PC-3 (cell line): ENCODE data around the gene TLCD2. TPM values are rescaled to one million over a fixed set of nuclear protein-coding genes. Genes with fewer than 3 reads are reported as not detected.
A peak's percentile ranks its signal among the peaks of the same experiment; 100 is the strongest.

ENCODE experiments used
- ATAC-seq: fragments of 200-7000 bp; cut with Tn5 transposase; 2 replicates; pipeline ENCODE4 v1.9.1; 2020; ENCODE audit warnings: mild to moderate bottlenecking, moderate library complexity
- BruUV-seq: library from RNA; stranded (reverse); fragments of 400-500 nt; replicated peaks from 2 replicates; lab custom pipeline; 2021; lab: Mats Ljungman, UMichigan
- CTCF ChIA-PET: fragments of 300-600 bp; sonication (Branson Sonifier 250); formaldehyde crosslinking; loops from one replicate; lab custom pipeline; 2022; ENCODE audit warnings: antibody characterized with exemption; lab: Charles Lee
- POLR2A ChIA-PET: fragments of 300-600 bp; sonication (Branson Sonifier 250); formaldehyde crosslinking; loops from one replicate; lab custom pipeline; 2022; ENCODE audit warnings: antibody characterized with exemption; ENCODE audit not compliant: unreplicated experiment; lab: Charles Lee
- DNase-seq: peaks from one replicate; pipeline ENCODE4 v3.0.0-alpha.2; 2015
- H2AFZ ChIP-seq: fragments of 300-600 bp; sonication (generic); 2 replicates; pipeline ENCODE4 v1.6.0; 2016; ENCODE audit warnings: antibody characterized with exemption, low read length
- H3F3A ChIP-seq: fragments of 300-600 bp; sonication (generic); one replicate; pipeline ENCODE4 v1.6.0; 2017; ENCODE audit warnings: antibody characterized with exemption, low read length, control low read depth, mild to moderate bottlenecking; ENCODE audit not compliant: unreplicated experiment
- H3K27ac ChIP-seq: fragments of 300-600 bp; sonication (generic); 2 replicates; pipeline ENCODE4 v1.5.1; 2016; ENCODE audit warnings: mild to moderate bottlenecking, low read length
- H3K27me3 ChIP-seq: fragments of 300-600 bp; sonication (generic); 2 replicates; pipeline ENCODE4 v1.6.1; 2016; ENCODE audit warnings: low read length, mixed read lengths
- H3K36me3 ChIP-seq: fragments of 300-600 bp; sonication (generic); 2 replicates; pipeline ENCODE4 v1.6.1; 2016; ENCODE audit warnings: low read depth, mixed run types, low read length, mixed read lengths
- H3K4me1 ChIP-seq: fragments of 300-600 bp; sonication (generic); 2 replicates; pipeline ENCODE4 v1.5.1; 2016; ENCODE audit warnings: low read length; ENCODE audit not compliant: insufficient read depth
- H3K4me2 ChIP-seq: fragments of 300-600 bp; sonication (generic); 2 replicates; pipeline ENCODE4 v1.6.0; 2016; ENCODE audit warnings: low read length
- H3K4me3 ChIP-seq: fragments of 300-600 bp; sonication (generic); 2 replicates; pipeline ENCODE4 v1.5.1; 2016; ENCODE audit warnings: mild to moderate bottlenecking, low read length, mixed read lengths
- H3K79me2 ChIP-seq: fragments of 300-600 bp; sonication (generic); 2 replicates; pipeline ENCODE4 v1.6.1; 2017; ENCODE audit warnings: low read length, mixed read lengths
- H3K9ac ChIP-seq: fragments of 300-600 bp; sonication (generic); 2 replicates; pipeline ENCODE4 v1.6.0; 2016; ENCODE audit warnings: mild to moderate bottlenecking, low read length
- H3K9me2 ChIP-seq: fragments of 300-600 bp; sonication (generic); replicated peaks from 2 replicates; pipeline ENCODE4 v1.6.1; 2016; ENCODE audit warnings: mixed run types, low read length, mixed read lengths
- H3K9me3 ChIP-seq: fragments of 300-600 bp; sonication (generic); 2 replicates; pipeline ENCODE4 v1.6.1; 2016; ENCODE audit warnings: low read length, mixed read lengths
- H4K20me1 ChIP-seq: fragments of 300-600 bp; sonication (generic); 2 replicates; pipeline ENCODE4 v1.6.1; 2016; ENCODE audit warnings: low read length, mixed read lengths
- EZH2 ChIP-seq: fragments of 300-600 bp; sonication (generic); IDR thresholded peaks from one replicate; pipeline ENCODE4 v1.6.1; 2017; ENCODE audit warnings: antibody characterized with exemption, mild to moderate bottlenecking, low read length; ENCODE audit not compliant: unreplicated experiment
- EZH2phosphoT487 ChIP-seq: fragments of 300-600 bp; sonication (generic); IDR thresholded peaks from 2 replicates; pipeline ENCODE4 v1.6.1; 2018; ENCODE audit warnings: mild to moderate bottlenecking, antibody characterized with exemption, low read length, borderline replicate concordance
- intact Hi-C: fragments of 100-400 bp; cut with micrococcal nuclease; formaldehyde crosslinking; loops from 2 replicates; pipeline ENCODE4 v1.9.0; 2023
- total RNA-seq: library from RNA; depleted of rRNA; stranded (reverse); fragments of >200 nt; gene quantifications from 2 replicates; pipeline ENCODE4 v1.2.3, GENCODE V29; 2014
- TF ChIP-seq, protein P1 (sequence below): fragments of 300-600 bp; sonication (generic); conservative IDR thresholded peaks from 2 replicates; pipeline ENCODE4 v1.5.1; 2017; ENCODE audit warnings: antibody characterized with exemption, low read depth, mild to moderate bottlenecking, low read length

Gene TLCD2
- total RNA-seq, 1 experiment from 2014 or later, result 0.77 TPM

DNA sequence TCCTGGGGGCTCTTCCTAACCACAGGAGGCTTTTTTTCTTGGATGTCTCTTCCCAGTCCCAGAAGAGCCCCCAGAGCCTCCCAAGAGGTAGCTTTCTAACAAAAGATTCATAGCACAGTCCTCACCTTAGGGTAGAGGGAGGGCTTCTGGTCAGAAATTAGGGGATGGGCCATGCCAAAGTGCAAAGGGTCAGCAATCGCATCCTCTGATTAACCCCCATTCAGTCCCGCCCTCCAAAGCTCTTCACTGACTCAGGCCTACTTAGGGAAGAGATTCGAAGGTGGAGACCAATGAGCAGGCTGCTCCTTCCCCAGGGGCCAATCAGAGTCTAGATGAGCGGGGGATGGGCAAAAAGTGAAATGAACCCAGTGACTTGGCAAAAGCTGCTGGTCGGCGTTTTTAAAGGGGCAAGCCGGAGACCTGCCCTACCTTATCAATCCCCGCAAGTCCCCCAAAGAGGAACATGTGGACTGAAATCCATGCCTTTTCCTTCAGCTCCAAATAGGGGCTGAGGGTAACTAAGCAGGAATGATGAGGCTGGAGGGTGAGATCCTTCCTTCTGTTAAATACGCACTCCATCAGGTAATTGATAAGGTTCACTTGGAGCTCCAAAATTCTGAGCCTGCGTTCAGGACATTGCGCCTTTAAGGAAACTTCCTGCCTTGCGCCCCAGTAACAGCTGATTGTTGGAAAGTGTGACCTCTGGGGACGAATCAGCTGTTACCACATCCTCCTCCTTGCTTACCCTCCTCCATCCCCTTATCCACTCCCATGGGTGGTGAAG lies 6.9 kb upstream of the TLCD2 start:
- Histone ChIP-seq H3F3A (peaks cover 2% of the 10 kb centered on the region), H3K9ac (peak overlapping the region; percentile 99), H3K4me3 (peak overlapping the region; percentile 79), H3K27ac (peak overlapping the region; percentile 100), H3K9me2 (no peaks in the 10 kb centered on the region), H3K27me3 (no peaks in the 10 kb centered on the region), H3K4me1 (peaks cover 27% of the 10 kb centered on the region), H3K9me3 (no peaks in the 10 kb centered on the region), H3K4me2 (peak overlapping the region; percentile 86), H4K20me1 (peaks cover 27% of the 10 kb centered on the region), H2AFZ (peak overlapping the region; percentile 69), H3K36me3 (peaks cover 15% of the 10 kb centered on the region), H3K79me2 (peaks cover 39% of the 10 kb centered on the region)
- intact Hi-C loops, result loop anchor here (2.0 kb wide), 1 partner anchor 68 kb away; the partner anchor contains the start of gene RILP
- DNase-seq (peak; percentile 95), ATAC-seq (peak; percentile 64)
- CTCF ChIA-PET, result interaction anchor here (0.6 to 2.0 kb wide), 3 partner anchors 67 to 145 kb away, joined by 5 to 15 read pairs (median 5); no protein-coding TSS in a partner anchor
- POLR2A ChIA-PET, result interaction anchor here (0.5 to 1.6 kb wide), 6 partner anchors 62 to 216 kb away, joined by 3 to 18 read pairs (median 4); partner anchors contain the start of gene RILP
- TF ChIP-seq EZH2phosphoT487 (no peak), EZH2 (no peak)
- TF ChIP-seq, protein P1, sequence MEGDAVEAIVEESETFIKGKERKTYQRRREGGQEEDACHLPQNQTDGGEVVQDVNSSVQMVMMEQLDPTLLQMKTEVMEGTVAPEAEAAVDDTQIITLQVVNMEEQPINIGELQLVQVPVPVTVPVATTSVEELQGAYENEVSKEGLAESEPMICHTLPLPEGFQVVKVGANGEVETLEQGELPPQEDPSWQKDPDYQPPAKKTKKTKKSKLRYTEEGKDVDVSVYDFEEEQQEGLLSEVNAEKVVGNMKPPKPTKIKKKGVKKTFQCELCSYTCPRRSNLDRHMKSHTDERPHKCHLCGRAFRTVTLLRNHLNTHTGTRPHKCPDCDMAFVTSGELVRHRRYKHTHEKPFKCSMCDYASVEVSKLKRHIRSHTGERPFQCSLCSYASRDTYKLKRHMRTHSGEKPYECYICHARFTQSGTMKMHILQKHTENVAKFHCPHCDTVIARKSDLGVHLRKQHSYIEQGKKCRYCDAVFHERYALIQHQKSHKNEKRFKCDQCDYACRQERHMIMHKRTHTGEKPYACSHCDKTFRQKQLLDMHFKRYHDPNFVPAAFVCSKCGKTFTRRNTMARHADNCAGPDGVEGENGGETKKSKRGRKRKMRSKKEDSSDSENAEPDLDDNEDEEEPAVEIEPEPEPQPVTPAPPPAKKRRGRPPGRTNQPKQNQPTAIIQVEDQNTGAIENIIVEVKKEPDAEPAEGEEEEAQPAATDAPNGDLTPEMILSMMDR, result no peak
- no TSS peak for BruUV-seq

DNA sequence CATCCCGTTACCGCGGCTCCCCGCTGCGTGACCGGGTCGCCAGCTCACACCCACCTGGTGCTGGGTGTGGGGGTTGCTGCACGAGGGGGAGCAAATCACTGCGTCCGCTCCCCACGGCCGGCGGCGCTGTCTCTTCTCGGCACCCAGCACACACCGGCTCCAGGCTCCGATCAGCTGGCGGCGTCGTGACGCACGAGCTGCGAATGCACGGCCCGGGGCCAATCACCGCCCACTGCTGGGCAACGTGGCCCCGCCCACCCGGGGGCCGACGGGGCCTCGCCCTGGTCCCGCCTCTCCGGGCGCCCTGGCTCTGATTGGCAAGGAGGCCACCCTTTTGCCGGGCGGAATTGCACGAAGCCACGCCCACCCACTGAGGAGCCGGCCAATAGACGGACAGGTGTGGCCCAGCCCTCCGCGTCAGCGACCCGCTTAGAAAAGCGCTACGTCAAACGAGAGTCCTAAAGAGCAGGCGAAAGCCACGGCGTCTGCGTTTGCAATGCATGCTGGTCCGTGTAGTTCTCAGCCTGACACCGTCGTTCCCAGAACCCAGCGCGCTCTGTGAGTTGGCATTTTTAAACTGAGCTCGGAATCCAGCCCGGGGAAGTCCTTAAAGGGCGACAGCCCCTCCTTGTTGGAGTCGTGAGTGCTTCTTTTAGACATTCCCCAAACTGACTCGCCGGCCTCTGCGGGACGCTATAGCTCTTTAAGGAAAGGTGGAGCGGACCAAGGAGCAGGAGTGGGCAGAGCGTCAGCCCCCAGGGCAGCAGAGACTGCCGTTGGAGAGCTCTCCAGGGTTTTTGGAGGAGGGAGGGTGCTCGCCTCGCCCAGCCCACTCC lies 6.1 kb upstream of the TLCD2 start:
- intact Hi-C loops, result loop anchor here (2.0 kb wide), 1 partner anchor 67 kb away; the partner anchor contains the start of gene RILP
- no peaks in the 10 kb centered on the region for H3K9me2 ChIP-seq
- H3K4me2 ChIP-seq, result peak overlapping the region; percentile 100
- peak overlapping the region; percentile 99 for H3K9ac ChIP-seq
- H3K9me3 ChIP-seq, result no peaks in the 10 kb centered on the region
- peak overlapping the region; percentile 100 for H3K27ac ChIP-seq
- ChIA-PET CTCF (interaction anchor here (0.6 to 2.0 kb wide), 5 partner anchors 47 to 327 kb away, joined by 3 to 15 read pairs (median 5); no protein-coding TSS in a partner anchor), POLR2A (interaction anchor here (0.6 to 1.6 kb wide), 5 partner anchors 63 to 146 kb away, joined by 3 to 18 read pairs (median 5); partner anchors contain the start of gene RILP)
- peaks cover 33% of the 10 kb centered on the region for H3K4me1 ChIP-seq
- no peaks in the 10 kb centered on the region for H3K27me3 ChIP-seq
- H3K79me2 ChIP-seq, result peaks cover 46% of the 10 kb centered on the region
- TF ChIP-seq EZH2 (no peak), EZH2phosphoT487 (no peak)
- TF ChIP-seq, protein P1, result no peak
- peaks cover 35% of the 10 kb centered on the region for H4K20me1 ChIP-seq
- peak overlapping the region; percentile 81 for H3K4me3 ChIP-seq
- DNase-seq (peak; percentile 99), ATAC-seq (peak; percentile 70)
- H3F3A ChIP-seq, result peaks cover 9% of the 10 kb centered on the region
- H3K36me3 ChIP-seq, result peaks cover 21% of the 10 kb centered on the region
- TSS peak; percentile 28 for BruUV-seq
- peak overlapping the region; percentile 56 for H2AFZ ChIP-seq
